GM18526 (cell line): ENCODE results near the gene KRT86.

ENCODE experiments used
- POLR2A ChIP-seq: IDR thresholded peaks from 3 replicates; pipeline ENCODE4 v1.6.1; 2011; ENCODE audit not compliant: insufficient read length; ENCODE audit errors: extremely low read depth

The KRT86 gene

DNA sequence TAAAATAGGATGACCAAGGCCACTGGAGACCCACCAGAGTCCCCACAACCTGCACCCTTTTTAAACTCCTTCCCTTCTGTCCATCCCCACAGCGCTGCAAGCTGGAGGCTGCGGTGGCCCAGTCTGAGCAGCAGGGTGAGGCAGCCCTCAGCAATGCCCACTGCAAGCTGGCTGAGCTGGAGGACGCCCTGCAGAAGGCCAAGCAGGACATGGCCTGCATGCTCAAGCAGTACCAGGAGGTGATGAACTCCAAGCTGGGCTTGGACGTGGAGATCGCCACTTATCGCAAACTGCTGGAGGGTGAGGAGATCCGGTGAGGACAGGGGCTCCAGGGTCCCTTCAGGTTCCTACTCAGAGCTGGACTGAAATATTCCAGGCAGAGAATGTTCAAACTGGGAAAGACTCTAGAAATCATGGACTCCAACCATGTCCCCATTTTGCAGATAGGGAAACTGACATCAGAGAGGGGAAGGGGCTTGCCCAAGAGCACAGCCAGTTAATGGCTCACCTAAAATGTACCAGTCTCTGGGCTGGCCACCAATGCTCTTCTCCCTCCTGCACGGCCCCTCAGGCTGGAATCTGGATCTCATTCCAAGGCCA lies 75.7 kb downstream of the KRT86 start:
- no peak for TF ChIP-seq POLR2A

DNA sequence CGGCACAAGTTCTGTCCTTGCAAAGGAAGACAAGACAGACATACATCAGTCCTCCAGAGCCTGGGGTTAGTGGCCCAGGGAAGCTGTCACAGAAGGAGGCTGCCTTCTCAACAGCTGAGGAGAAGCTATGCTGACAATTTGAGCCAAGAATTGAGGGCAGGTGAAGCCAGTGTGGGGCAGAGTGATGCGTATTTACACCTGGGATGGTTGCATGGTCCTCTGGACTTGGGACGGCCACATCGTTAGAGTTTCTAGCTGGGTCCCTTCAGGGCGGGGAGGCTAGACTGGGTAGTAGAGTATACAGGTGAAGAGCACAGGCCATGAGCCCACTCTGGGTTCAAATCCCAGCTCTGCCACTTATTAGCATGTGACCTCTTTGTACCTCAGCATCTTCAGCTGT lies 76.3 kb downstream of the KRT86 start:
- TF ChIP-seq POLR2A = no peak

DNA sequence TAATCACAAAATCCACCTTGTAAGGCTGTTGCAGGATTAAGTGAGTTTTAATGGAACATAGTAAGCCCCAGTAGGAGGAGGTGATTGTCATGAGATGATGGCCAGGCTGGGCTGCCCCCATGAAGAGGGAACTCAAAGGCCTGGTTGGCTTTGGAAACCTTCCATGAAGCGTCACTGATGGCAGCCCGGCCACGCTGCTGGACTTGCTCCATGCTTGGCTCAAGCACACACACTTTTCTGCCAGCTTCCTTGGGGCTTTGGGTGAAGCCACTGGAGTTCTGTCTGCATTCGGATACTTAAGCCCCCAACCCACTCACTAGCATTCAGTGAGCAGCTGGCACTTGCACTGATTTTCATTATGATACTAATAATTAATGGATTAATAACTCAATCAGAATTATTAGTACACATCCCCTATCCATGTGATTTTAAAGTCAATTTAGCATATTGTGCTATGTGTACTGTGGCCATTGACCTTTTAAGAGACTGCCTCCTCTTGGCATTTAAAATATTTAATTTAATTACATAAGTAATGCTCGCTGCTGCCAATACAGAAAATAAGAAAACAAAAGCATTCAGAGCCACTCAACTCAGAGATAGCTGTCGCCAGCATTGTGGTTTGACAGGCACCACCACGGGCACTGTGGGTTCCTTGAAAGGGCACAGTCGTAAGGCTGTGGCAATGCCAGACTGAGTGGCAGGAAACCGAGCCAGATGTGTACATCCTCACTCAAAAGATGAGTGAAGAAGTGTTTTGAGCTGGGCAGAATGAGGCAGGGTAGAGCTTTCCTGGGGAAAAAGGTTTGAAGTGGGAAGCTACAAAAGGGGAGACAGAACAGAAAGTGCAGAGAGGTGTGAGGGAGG lies 77.0 kb downstream of the KRT86 start:
- no peak for TF ChIP-seq POLR2A

GRCh38 chr12:52352951-52353350 lies 78.5 kb downstream of the KRT86 start:
- no peak for TF ChIP-seq POLR2A

- no peak for TF ChIP-seq POLR2A
Observed at GRCh38 chr12:52353766-52354165, 79.3 kb downstream of the KRT86 start.

DNA sequence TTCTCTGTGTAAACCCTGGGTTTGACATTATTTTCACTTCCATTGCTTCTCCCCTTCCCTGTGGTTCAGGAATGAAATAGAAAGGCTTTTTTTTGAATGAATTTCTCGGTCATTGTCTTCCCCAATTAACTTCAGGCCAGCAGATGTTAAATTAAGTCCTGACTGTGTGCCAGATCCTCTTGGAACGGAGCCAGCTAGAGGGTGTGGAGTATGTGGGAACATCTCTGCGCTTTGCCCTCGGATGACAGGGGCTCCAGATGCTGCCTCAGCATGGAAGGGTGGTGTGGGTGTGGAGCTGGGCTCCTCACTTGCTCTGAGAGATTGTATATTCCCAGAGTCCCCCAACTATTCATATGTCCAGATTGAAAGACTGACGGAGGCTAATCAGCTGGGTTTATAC lies 79.8 kb downstream of the KRT86 start:
- no peak for TF ChIP-seq POLR2A

DNA sequence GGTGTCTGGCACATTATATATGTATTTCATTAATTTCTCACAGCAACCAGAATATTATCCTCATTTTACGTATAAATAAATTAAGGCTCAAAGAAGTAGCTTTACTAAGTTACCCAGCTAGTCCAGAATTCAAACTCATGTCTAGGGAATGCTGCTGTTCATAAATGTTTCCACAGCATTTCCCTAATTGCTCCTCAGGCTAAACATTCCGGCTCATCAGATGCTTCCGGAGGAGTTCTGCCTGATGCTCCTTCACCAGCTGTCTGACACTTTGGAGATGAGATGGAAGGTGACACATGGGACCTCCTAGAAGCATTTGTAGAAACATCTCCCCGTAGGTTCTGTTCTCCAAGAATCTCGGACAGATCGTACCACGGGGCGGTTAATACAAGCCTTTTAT lies 80.7 kb downstream of the KRT86 start:
- no peak for TF ChIP-seq POLR2A

- no peak for TF ChIP-seq POLR2A
Observed at GRCh38 chr12:52356031-52356761, 81.8 kb downstream of the KRT86 start.

DNA sequence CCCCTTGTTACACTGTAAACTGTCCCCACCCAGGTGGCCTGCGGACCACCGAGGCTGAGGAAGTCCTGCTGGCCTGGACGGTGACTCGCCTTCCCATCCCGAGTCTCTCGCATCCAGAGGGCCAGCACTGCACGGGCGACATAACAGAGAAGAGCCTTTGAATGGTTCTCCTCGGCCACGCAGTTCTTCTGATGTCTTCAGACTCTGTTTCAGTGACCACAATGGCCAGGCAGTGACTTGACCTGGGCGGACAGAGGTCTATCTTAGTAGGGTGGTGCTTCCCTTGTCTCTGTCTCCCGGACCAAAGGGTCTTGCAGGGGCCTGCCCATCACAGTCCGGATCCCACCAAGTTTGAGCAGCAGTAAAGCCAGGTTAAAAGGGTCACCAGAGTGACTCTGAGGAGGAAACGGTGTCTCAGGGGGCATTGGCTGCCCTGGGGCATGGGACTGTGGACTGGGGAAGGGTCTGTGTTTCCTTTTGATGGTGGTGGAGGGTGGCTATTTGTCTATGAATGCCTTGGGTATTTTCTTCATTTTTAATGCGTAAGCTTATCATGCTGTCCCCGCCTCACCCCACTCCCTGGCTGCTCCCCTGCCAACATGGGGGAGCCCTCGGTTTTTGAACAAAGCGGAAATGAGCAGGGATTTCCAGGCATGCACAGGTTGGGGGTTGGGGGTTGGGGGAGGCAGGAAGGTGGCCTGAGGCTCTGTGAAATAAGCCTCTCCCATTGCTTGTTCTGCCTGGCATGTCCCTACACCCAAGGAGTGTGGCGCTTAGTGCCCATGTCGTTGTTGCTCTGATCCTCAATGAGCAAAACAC lies 82.5 kb downstream of the KRT86 start:
- no peak for TF ChIP-seq POLR2A
